AG20443 (cell line): Measurements from ENCODE around the gene SYK.

Experiments used
- DNase-seq: peaks from one replicate; pipeline ENCODE4 v3.0.0; 2012; ENCODE audit warnings: low spot score, mixed read lengths

SYK gene

DNA sequence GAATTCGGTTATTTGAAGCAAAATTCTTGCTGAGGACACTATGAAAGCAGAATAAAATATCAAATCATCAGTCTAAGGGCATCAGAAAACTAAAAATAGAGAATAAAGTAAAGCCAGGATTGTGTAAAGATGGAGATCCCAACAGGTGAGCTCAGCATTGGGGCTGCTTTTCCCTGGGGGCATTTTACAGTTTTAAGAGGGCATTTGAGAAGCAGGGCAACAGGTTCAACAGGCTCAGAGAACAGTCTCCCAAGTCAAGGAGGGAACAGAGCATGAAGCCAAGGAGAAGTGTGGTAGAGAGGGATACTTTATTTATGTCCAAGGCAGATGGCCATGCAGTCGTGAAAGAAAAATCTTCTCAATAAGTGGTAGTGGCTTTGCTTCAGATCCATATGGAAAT lies 145.4 kb downstream of the SYK start:
- DNase-seq: no peak
